Renal pelvis (tissue), 4 donors: ENCODE measurements around the gene AGPAT1. TPM values are rescaled to one million over a fixed set of nuclear protein-coding genes. Genes with fewer than 3 reads are reported as not detected.

Experiments
- DNase-seq: peaks from one replicate; pipeline ENCODE4 v3.0.0-alpha.2; 2013
- polyA plus RNA-seq, 3 donors: library from polyadenylated mRNA; unstranded; fragments of 120-200 nt; gene quantifications; one replicate each; pipeline ENCODE4 v1.2.1, GENCODE V29; 2013; ENCODE audit not compliant: insufficient read length in 3 of 3

AGPAT1 gene
- polyA plus RNA-seq, 3 donors = 108 to 122 (median 116) TPM

- DNase-seq = no peak
Observed at GRCh38 chr6:32176476-32177182, 745 bp upstream of the AGPAT1 start.

DNA sequence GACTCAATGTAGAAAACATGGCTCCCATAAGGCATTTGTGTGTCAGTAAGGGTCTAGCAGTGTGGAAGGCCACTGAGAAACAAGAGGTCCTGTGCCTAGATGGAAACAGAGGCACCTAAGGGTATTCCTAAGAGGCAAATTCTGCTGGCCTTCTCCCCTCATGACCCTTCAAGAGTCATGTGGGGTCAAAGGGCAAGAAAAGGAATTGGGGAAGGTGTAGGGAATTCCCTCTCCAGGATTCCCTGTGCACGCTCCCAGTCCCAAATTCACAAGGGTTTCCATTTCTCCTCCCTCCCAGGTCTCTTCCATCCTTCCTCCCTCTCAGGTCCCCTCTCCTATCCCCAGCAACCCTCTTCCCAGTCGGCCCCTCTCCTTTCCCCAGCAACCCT, 568 bp downstream of the AGPAT1 start:
- DNase-seq = no peak

DNA sequence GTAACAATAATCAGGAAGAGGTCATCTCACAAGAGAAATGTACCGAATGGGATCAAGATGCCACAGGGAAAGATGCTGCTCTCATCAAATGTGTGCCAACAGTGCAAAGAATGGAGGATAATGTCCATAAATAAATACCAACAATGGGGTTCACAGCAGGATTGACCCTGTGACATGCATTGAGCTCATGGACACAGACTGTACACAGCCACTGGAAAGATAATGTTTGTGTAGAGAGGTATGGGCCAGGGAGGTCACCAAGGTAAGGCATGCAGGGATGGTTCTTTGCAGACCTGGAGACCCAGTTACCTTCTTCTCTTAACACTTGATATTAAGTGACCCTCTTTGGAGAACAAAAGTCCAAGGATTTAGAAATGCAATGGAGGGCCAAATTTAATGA, 1.5 kb downstream of the AGPAT1 start:
- no peak for DNase-seq

DNA sequence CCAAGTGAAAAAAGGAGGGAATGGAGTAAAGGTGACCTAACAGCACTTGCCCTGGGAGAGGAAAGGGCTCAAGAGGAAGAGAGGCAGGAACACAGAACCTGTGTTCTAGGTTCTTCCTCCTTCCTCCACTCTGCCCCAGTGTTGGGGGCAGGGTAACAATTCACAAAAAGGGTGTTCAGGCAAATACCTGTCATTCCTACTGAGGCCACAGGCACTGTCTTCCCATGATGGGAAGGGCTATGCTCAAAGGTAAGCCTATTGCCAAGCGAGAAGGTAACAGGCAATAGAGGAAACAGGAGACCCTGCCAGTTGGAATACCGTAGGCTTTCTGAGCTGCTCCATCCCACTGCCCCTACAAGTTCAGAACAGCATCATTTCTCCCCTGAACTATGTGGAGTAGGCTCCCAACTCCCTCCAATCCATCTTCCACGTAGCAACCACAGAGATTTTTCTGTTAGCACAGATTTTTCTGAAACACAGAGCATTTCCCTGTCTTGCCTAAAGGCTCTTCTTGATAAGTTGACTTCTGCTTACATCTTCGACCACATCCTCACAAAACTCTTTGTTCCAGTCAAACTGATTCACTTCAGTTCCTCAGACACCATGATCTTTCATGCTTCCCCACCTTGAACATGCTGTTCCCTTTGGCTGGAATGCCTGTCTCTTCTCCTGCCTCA, 2.7 kb downstream of the AGPAT1 start:
- no peak for DNase-seq

DNA sequence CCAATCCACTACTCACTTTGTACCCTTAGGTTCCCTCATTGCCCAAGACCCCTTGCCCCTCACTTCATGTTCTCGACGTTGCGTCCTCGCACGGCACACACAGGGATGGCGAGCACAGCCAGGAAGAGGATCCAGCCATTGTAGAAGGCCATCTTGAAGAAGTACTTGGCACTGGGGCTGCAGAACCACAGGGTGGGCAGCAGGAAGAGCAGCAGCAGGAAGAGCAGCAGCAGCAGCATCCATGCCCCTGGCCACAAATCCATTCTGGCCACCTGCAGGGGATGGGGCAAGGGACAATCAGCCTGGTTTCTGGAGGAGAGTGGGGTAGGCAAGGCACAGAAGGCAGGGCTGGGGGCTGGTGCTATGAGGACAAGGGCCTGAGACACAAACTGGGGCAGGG, 4.7 kb downstream of the AGPAT1 start:
- DNase-seq = no peak

GRCh38 chr6:32170294-32170693, 5.6 kb downstream of the AGPAT1 start:
- no peak for DNase-seq

GRCh38 chr6:32168807-32169591, 6.9 kb downstream of the AGPAT1 start:
- no peak for DNase-seq

DNA sequence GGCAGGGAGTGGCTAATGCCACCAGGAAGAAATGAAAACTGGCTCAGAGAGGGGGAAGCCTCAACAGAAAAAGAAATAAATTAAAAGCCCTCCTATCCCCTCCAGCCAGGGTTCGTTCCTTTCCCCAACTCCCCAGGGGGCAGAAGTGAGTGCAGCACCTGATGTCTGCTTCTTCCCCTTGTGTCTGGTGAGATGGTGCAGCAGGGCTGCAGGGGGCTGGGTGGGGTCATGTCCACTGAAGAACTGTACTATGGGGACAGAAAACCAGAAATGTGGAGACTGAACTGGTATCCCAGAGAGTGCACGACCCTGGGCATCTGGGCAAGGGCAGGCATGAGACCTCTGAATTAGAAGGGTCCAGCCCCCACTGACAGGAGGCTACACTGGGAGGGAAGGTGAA, 7.5 kb downstream of the AGPAT1 start:
- no peak for DNase-seq

DNA sequence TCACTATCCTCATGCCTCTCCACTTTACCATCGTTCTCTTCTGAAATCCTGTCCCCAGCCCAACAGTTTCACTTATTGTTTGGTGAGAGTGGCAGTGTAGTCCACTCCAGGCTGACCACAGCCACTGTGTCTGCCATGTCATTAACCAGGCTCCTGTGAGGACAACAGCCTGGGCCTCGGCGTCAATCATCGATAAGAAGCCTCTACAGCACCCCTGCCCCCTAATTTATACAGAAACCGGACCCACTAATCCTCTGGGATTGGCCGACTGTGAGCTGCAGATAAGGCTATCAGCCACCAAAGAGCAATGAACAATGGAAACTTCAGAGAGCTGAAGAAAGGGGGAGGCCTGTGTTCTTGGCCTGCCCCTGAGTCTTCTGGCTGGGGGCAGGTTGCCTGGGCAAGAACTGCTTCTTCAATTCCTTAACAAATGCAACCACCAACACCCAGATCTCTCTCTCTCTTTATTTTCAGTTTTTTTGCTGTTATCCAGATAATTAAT, 8.1 kb downstream of the AGPAT1 start:
- DNase-seq = no peak

DNA sequence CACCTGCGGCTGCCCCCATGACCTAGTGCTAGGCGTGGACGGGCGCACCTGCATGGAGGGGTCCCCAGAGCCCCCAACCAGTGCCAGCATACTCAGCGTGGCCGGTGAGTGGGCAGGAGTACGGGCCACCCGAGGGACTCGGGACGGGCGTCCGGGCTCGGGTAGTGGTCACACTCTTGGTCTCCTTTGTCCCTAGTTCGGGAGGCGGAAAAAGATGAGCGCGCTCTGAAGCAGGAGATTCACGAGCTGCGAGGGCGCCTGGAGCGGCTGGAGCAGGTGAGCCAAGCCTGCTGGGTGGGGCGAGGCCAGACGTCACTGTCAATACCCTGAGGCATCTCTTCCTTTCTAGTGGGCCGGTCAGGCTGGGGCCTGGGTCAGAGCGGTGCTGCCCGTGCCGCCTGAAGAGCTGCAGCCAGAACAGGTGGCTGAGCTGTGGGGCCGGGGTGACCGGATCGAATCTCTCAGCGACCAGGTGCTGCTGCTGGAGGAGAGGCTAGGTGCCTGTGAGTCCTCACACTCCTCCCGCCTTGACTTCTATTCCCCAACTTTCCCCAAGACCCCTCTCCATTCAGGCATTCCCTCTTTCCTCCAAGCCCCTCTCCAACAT, 8.6 kb downstream of the AGPAT1 start:
- no peak for DNase-seq

- no peak for DNase-seq
Observed at GRCh38 chr6:32166411-32167061, 9.3 kb downstream of the AGPAT1 start.

DNA sequence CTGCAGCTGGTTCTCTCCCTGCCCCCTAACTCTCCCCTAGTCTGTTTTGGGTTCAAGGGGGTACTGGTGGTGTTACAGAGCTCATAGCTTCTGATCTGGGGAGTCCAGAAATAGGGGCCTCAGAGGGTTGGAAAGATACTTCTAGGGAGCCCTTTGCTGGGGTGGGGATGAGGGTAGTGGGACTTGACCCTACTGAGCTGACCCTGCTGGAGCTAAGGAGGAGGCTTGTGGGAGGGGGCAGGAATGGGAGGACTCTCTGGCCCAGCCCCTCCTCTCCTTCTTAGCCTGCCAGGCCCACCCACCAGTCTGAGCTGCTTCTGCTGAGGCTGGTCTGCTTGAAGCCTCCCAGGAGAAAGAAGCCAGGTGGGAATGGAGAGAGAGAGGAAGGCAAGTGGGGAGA, 11.6 kb downstream of the AGPAT1 start, which contains the start of gene EGFL8:
Gene EGFL8, plus strand, starts transcription at position 301 of the 400 bp plus-strand sequence. CDS start 1,571 bp downstream, outside the sequence.
- DNase-seq = no peak

- no peak for DNase-seq
Observed at GRCh38 chr6:32163559-32164258, 12.2 kb downstream of the AGPAT1 start.

- no peak for DNase-seq
Observed at GRCh38 chr6:32158052-32158451, 17.8 kb downstream of the AGPAT1 start.

DNA sequence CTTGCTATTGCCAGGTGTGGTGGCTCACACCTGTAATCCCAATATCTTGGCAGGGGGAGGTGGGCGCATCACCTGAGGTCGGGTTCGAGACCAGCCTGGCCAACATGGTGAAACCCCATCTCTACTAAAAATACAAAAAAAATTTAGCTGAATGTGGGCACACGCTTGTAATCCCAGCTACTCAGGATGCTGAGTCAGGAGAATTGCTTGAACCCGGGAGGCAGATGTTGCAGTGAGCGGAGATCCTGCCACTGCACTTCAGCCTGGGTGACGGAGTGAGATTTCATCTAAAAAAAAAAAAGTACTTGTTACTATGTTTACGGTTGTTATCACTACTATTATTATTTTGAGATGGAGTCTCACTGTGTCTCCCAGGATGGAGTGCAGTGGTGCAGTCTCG, 19.0 kb downstream of the AGPAT1 start:
- DNase-seq = no peak

DNA sequence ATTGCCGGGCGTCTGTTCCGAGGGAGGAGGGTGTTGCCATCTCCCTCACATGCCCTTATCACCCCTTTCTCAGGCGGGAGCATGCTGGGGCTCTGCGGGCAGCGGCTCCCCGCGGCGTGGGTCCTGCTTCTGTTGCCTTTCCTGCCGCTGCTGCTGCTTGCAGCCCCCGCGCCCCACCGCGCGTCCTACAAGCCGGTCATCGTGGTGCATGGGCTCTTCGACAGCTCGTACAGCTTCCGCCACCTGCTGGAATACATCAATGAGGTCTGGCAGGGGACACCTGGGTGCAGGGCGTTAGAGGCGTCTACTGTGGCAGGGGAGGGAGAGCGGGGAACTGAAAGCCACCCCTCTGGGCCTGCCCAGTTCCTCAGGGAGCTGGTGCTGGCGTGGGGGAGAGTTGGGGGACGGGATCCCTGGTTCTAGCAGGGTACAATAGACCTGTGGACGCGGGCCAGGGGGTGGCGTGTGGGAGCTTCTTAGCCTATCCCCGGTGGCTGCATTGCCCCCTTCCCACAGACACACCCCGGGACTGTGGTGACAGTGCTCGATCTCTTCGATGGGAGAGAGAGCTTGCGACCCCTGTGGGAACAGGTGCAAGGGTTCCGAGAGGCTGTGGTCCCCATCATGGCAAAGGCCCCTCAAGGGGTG, 21.2 kb downstream of the AGPAT1 start:
- peak; percentile 84 for DNase-seq

DNA sequence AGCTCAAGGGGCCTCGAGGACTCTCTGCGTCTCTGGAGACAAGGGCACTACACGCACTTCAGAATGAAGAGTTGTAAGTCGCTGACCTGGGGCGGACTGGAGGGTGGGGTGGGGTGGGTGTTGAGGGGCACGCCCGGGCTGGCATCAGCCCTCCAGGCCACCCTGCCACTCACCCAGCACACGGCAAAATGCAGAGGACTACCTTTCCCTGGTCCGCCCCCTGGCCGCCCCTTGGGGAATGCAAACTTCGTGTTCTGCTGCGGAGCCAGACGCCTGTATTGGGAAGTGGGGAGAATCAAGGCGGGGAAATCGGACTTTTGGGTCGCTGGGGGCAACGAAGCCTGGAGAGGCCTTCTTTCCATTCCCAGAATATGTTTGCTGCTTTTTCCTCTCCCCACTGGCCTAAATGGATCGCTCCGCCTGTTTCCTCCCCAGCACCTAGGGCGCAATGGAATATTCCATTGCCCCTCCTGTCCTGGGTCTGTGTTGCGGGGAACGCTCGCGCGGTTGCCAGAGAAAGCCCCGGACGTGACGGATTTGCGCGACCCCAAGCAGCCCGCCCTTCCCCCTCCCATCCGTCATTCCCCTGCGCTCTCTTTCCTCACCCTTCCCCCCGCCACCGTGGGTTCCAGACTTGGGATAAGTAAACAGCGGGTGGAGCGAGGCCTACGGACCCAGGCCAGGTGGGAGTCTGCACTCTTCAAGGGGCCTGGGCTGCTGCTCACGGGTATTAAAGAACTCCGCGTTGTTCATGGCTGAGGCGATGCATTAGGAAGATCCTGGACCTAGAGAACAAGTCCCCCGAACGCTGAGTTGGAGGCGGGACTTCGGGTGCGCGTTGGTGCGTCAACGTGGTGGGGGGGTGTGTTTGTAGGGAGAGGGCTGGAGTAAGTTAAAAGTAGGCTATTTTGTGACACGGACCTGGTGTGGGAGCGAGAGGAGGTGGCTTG, 22.0 kb downstream of the AGPAT1 start, which contains the start of gene PPT2:
Gene PPT2, plus strand, starts transcription at position 578 of the 950 bp plus-strand sequence. CDS start 454 bp downstream, outside the sequence.
- DNase-seq = peak; percentile 96

GRCh38 chr6:32152769-32153563, 22.9 kb downstream of the AGPAT1 start:
- DNase-seq = peak; percentile 48
